ENCODE data around the gene ASB16. TPM values are rescaled to one million over a fixed set of nuclear protein-coding genes. Genes with fewer than 3 reads are reported as not detected.
A peak's percentile ranks its signal among the peaks of the same experiment; 100 is the strongest.

Gene ASB16
- total RNA-seq, 1 experiment from 2014 or later, result 0.11 TPM

- TF ChIP-seq ATF1 (CRISPR knock-in tag; IDR thresholded peaks at IDR 0.05), result no peak
- no peak for TF ChIP-seq MYBL2 (CRISPR knock-in tag; IDR thresholded peaks at IDR 0.05)
- no peak; the same call in 1 of the 2 replicates for TF ChIP-seq HMGXB4 (CRISPR knock-in tag; IDR thresholded peaks at IDR 0.05)
- peak; percentile 68; the same call in 1 of the 2 replicates for TF ChIP-seq ZNF263 (CRISPR knock-in tag; IDR thresholded peaks at IDR 0.05; ENCODE audit: low read depth)
- TF ChIP-seq ZNF532 (CRISPR knock-in tag; IDR thresholded peaks at IDR 0.05; ENCODE audit: borderline replicate concordance), result no peak
- TF ChIP-seq CBFB (CRISPR knock-in tag; IDR thresholded peaks at IDR 0.05; ENCODE audit: low read depth), result no peak
- TF ChIP-seq SP1 (CRISPR knock-in tag; conservative IDR thresholded peaks at IDR 0.05), result peak; percentile 39; the same call in 1 of the 2 replicates
- no peak for TF ChIP-seq ZNF138 (CRISPR knock-in tag; conservative IDR thresholded peaks at IDR 0.05)
- TF ChIP-seq CTCF (IDR thresholded peaks at IDR 0.05), result no peak
- TF ChIP-seq E2F4 (CRISPR knock-in tag; IDR thresholded peaks at IDR 0.05; ENCODE audit: borderline replicate concordance, low read depth), result no peak; the same call in 1 of the 2 replicates
- no peak for TF ChIP-seq CDX4 (CRISPR knock-in tag; IDR thresholded peaks at IDR 0.05; ENCODE audit: borderline replicate concordance)
- no peak for TF ChIP-seq ZSCAN18 (CRISPR knock-in tag; IDR thresholded peaks at IDR 0.05)
- TF ChIP-seq USF1 (CRISPR knock-in tag; IDR thresholded peaks at IDR 0.05), result no peak
- no peak for TF ChIP-seq OVOL2 (CRISPR knock-in tag; IDR thresholded peaks at IDR 0.05; ENCODE audit: borderline replicate concordance)
- TF ChIP-seq ZNF423 (CRISPR knock-in tag; IDR thresholded peaks at IDR 0.05), result peak; percentile 97
- TF ChIP-seq ATF2 (CRISPR knock-in tag; IDR thresholded peaks at IDR 0.05; ENCODE audit: borderline replicate concordance, low read depth), result no peak
- TF ChIP-seq JUN (CRISPR knock-in tag; IDR thresholded peaks at IDR 0.05), result no peak
- TF ChIP-seq ZNF121 (CRISPR knock-in tag; IDR thresholded peaks at IDR 0.05), result no peak
- no peak for TF ChIP-seq STAT6 (CRISPR knock-in tag; conservative IDR thresholded peaks at IDR 0.05; ENCODE audit: low read depth)
- no peak for TF ChIP-seq ZMAT4 (CRISPR knock-in tag; IDR thresholded peaks at IDR 0.05)
- no peak for TF ChIP-seq IRF2 (CRISPR knock-in tag; IDR thresholded peaks at IDR 0.05; ENCODE audit: borderline replicate concordance, low read depth)
Observed at GRCh38 chr17:44219616-44220212, 49.2 kb downstream of the ASB16 start, which contains the start of gene UBTF (continued).
